ENCODE results near the gene PRRT2.
"Not testable (repeated sequence)": the region's sequence is repeated elsewhere in the genome, so short reads cannot be mapped to it uniquely, and the experiment has no call there.

PRRT2 gene

DNA sequence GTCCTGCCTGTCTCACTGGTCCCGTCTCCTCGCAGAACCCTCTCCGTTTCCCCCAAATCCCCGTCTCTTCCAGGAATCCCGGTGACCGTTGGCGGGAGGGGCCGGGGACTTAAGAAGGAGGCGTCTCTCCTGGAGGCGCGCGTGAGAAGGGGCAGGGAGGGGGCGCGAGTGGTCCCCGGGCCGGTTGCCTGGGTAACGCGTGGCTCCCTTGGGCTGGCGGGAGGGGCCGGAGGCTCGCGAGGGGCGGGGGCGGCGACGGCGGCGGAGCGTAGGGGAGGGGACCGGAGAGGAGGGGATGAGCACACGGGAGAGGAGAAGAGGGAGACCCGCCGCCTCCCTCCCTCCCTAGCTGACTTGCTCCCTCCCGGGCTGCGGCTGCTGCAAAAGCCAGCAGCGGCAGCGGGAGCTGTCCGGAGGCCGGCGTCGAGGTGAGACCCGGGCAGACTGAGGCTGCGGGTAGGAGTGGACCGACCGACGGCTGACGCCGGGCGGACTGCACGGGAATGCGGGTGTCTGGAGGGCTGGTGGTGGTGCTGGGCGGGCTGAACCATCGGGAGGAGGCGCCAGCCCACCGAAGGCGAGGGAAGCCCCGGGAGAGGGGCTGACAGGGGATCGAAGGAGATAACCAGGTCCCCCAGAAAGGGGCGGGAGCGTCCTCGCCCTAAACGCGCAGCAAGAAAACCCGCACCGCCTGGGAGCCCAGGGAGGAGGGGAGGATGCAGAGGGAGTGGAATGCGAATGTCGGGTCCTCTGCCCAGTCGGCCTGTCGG, at the start of gene PRRT2:
TSS of gene PRRT2 (plus strand) at position 298 of the 770 bp plus-strand sequence. CDS start 862 bp downstream, outside the sequence.
- DNase-seq (ENCODE audit: low read depth in 2 of 2): no peak

DNA sequence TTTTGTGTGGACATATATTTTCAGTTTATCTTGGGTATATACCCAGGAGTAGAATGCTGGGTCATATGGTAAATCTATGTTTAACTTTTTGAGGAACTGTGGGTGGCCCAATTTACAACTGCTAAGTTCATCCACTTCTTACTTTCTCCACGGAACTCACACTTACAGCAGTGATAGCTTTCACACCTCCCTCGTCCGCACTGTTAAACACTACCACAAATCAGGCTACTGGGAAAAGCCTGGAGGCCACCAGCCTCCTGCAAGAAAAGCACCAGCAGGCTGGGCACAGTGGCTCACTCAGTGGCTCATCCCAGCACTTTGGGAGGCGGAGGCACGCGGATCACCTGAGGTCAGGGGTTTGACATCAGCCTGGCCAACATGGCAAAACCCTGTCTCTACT, 48.7 kb upstream of the PRRT2 start:
- DNase-seq (ENCODE audit: low read depth in 2 of 2): no peak

DNA sequence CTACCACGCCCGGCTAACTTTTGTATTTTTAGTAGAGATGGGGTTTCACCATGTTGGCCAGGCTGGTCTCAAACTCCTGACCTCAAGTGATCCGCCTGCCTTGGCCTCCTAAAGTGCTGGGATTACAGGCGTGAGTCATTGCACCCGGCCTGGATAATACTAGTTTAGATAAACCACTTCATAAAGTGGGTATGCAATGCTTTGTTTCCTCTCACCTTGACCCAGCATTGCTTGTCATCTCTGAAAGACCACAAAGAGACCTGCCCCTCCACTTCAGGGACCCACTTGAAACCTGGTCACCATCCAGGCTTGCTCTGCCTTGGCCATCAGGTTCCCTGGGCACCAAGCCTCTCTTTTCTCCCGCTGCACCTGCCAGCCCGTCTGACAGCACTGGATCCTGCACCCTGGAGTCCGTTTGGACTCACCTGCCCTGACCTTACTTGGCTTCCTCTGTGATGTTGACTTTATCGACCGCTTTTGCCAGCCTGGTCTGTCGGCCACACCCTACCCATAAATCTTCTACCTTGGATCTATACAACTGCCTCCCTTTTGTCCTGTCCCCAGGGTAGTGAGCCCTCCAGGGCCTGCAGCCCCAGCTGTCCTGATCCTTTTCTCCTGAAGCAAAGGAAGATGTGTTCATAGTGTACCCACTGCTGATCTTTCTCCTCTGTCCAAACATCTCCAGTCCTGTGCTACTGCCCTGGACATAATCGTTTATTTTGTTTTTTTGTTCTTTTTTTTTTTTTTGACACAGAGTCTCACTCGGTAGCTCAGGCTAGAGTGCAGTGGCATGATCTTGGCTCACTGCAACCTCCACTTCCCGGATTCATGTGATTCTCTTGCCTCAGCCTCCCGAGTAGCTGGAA, 46.6 kb upstream of the PRRT2 start:
- no peak for DNase-seq (ENCODE audit: low read depth in 2 of 2)

DNA sequence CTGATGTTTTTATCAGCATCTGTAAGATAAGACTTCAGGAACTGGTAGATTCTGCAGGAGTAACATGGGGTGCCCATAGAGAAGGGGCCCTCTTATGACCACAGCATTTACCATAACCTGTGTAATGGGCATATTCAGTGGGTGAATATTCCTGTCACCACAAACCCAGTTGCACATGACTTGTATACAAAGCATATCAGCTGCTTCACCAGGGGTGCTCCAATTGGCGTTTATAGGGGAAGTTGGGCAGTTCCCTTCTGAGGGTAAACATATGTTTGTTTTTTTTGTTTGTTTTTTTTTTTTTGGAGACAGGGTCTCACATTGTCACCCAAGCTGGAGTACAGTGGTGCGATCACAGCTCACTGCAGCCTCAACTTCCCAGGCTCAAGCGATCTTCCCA, 45.4 kb upstream of the PRRT2 start:
- DNase-seq (ENCODE audit: low read depth in 2 of 2): no peak

DNA sequence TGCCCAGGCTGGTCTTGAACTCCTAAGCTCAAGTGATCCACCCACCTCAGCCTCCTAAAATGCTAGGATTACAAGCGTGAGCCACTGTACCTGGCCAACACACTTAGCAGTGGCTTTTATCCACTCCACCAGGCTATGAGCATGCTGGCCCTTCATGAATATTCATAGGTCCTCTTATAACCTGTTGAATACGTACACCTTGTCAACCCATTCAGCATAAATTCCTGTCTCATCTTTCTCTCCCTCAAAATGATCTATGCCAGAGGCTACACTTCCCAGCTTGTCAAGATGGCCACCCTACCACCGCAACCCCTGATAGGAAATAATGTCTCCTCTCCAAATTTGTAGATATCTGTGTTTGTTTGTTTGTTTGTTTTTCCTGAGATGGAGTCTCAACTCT, 44.9 kb upstream of the PRRT2 start:
- DNase-seq (ENCODE audit: low read depth in 2 of 2): no peak

DNA sequence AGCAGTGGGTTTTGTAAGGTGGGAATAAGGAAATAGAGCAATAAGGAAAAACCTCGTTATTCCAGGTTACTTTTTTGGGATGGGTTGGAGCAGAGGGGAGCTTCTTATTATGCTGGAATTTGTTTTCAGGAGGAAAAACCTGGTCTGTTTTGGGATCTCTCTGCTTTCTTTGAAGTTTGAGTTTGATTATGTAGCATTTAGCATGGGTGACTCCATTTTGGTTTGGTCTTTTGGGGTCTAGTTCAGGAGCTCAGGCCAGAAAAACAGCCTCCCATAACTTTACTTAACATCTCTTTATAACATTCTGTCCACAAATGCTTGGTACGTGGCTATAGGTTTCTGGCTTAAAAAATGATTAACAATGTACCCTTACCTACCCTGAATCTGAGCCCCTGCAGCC, 42.5 kb upstream of the PRRT2 start:
- DNase-seq (ENCODE audit: low read depth in 2 of 2): no peak

DNA sequence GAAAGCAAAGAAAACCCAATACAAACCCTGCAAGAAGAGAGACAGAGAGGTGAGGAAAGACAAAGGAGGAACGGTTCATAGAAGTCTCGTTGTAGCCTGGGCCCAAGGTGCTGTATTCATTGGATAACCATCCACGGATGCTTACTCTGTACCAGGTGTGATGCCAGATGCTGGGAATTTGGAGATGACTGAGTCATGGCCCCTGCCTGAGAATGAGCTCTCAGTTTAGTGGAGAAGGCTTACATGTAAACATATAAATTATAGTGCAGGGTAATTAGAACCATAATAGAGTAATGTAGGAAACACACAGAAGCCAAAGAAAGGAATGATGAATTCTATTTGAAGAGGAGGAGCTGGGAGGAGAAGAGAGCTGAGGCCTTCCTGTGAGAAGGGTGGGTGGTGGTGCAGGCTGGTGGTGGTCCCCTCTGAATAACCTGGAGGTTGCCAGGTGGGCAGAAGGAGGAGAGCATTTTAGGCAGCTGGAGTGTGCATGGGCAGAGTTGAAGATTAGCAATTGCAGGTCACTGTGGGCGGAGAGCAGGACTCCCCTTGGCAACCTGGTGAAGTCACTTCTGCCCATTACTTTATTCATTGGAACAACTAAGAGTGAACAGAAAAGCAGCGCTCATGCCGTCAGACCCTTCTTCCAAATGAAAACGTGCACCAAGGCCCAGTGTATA, 41.6 kb upstream of the PRRT2 start:
- no peak for DNase-seq (ENCODE audit: low read depth in 2 of 2)

DNA sequence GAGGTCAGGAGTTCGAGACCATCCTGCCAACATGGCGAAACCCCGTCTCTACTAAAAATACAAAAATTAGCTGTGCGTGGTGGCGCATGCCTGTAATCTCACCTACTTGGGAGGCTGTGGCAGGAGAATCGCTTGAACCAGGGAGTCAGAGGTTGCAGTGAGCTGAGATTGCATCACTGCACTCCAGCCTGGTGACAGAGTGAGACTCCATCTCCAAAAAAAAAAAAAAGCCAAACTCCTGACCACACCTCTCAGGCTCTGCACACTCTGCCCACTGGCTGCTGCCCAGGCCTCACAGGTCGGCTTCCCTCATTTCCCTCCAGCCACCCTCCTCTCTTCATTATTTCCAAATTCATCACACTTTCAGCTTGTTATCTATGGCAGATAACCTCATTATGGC, 39.7 kb upstream of the PRRT2 start:
- DNase-seq (ENCODE audit: low read depth in 2 of 2): not testable (repeated sequence)

DNA sequence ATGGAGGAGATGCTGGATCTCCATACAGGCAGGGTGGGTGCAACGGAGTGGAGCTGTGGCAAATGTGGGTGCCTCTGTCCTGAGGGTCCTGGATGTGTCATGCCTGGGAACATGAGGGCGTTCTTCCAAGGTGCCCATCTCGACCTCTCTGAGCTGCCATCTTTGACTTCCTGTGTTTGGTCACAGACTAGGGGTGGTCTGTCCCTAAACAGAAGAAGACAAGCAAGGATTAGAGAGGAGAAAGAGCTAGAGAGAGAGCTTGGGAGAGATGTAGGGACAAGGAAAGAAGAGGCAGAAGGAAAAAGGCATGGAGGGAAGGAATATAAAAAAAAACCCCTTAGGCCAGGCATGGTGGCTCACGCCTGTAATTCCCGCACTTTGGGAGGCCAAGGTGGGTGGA, 37.3 kb upstream of the PRRT2 start:
- no peak for DNase-seq (ENCODE audit: low read depth in 2 of 2)

DNA sequence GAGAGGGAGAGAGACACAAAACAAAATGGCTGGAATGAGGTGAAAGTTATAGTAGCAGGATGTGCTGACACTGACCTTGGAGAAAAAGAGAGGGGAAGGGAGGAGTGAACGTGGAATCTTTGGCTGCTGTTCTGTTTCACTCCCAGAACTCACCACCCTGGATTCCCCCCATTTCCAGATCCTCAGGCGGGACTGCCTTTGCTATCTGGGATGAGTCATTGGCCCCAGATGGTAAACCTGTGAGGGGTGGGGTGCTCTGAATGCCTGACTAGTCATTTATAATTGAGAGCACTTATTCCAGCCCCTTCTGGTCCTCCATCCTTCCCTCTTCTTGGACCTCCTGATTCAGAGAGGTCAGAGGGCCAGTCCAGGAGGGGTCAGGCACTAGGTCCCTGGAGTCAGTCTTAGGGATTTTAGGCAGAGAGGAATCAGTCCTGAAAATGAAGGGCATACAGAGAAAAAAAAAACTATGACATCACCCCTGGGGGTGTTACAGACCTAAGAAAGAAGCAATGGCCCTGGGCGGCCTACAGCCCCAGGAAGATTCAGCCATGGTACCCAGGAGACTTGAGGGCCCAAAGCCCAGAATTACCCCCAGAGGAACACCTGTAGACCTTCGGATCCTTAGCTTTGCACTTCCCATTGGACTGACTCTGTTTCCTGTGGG, 36.1 kb upstream of the PRRT2 start:
- no peak for DNase-seq (ENCODE audit: low read depth in 2 of 2)

DNA sequence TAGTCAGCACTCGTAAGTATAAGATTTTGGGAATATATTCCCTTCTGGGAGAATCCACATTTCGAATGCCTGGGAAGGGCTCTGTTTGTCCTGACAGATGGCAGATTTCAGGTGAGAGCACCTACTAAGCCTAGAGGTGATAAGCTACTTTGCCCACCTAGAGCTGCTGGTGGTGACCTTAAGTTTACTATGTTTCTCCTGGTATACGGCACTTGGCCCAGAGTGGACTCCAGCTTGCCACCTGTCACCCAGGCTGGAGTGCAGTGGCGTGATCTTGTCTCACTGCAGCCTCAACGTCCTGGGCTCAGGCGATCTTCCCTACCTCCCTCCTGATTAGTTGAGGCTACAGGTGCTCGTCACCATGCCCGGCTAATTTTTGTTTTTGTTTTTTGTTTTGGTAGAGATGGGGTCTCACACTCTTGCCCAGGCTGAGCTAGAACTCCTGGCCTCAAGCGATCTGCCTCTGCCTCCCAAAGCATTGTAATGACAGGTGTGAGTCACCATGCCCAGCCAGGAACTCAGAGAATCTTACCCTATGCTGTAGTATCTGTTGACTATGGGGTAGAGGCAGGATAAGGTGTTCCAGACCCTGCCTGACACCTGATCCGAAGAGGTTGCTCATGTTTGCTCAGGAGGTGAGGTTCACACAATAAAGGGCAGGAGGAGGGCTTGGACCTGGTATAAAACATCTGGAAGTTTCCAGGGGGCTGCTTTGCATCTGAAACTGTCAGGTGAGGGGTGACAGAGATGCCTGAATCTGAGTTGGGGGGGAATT, 34.2 kb upstream of the PRRT2 start, which contains the start of gene ZG16:
TSS of gene ZG16 (plus strand) at position 681 of the 775 bp plus-strand sequence. CDS start 1,011 bp downstream, outside the sequence.
- no peak for DNase-seq (ENCODE audit: low read depth in 2 of 2)

DNA sequence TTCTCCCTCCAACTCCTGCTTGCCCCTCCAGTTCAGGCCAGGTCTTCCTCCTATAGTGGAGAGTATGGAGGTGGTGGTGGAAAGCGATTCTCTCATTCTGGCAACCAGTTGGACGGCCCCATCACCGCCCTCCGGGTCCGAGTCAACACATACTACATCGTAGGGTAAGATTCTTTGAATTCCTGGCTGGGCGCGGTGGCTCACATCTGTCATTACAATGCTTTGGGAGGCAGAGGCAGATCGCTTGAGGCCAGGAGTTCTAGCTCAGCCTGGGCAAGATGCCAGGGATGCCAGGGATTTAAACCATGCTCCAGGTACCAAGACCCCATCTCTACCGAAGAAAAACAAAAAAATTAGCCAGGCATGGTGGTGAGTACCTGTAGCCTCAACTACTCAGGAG, 32.5 kb upstream of the PRRT2 start:
- DNase-seq (ENCODE audit: low read depth in 2 of 2): no peak

DNA sequence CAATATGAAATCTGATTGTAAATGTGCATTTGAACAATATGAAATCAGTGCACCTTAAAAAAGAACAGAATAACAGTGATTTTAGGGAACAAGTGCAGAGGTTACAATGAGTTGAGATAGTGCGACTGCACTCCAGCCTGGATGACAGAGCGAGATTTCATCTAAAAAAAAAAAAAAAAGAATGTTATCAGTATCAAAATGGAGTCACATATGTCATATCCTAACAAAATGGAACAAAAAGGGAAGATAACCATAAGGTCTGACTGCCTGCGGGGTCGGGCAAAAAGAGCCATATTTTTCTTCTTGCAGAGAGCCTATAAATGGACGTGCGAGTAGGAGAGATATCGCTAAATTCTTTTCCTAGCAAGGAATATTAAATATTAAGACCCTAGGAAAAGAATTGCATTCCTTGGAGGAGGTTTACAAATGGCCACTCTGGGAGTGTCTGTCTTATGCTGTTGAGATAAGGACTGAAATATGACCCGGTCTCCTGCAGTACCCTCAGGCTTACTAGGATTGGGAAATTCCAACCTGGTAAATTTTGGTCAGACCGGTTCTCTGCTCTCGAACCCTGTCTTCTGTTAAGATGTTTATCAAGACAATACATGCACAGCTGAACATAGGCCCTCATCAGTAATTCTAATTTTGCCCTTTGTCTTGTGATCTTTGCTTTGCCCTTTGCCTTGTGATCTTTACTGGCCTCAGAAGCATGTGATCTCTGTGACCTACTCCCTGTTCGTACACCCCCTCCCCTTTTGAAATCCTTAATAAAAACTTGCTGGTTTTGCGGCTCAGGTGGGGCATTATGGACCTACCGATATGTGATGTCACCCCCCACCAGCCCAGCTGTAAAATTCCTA, 28.7 kb upstream of the PRRT2 start:
- not testable (repeated sequence) for DNase-seq (ENCODE audit: low read depth in 2 of 2)

DNA sequence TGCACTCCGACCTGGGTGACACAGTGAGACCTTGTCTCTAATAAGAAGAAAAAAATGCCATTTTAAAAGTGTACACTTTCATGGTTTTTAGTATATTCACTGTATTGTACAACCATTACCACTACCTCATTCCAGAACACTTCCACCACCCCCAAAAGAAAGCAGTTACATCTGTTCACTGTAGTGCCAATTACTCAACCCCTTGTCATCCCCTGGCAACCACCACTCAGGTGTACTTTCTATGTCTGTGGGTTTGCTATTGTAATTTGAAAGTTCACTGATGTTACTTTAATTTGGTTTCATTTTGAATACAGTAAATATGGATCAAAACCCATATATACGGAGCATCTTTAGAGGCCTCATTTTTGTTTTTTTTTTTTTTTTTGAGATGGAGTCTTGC, 27.8 kb upstream of the PRRT2 start:
- DNase-seq (ENCODE audit: low read depth in 2 of 2): peak; percentile 22 to 24

DNA sequence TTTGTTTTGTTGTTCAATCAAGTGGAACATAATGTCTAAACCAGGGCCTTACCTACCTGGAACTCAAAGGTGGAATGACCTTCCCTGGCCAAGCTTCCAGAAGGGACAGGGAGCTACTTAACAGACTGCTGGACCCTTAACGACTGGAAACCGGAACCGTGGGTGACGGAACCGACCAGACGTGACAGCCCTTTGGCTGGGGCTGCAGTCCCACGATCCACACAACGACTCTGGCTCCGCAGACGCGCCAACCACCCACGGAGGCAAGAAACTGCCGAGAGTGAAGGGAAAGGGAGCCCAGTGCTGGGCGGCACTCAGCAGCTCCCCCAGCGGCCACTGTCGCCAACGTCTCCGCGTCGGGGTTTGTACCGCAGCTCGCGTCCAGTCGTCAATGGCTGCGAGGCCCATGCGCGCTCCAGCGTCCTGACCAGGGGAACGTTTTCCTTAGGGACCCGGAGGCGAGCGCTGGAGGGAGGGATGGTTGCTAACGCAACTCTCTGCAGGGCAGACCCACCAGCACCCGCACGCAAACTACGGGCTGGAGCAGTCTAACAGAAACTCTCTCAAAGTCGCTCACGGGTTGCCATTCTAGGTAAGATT, 27.0 kb upstream of the PRRT2 start:
- DNase-seq (ENCODE audit: low read depth in 2 of 2): peak; percentile 52 to 73

DNA sequence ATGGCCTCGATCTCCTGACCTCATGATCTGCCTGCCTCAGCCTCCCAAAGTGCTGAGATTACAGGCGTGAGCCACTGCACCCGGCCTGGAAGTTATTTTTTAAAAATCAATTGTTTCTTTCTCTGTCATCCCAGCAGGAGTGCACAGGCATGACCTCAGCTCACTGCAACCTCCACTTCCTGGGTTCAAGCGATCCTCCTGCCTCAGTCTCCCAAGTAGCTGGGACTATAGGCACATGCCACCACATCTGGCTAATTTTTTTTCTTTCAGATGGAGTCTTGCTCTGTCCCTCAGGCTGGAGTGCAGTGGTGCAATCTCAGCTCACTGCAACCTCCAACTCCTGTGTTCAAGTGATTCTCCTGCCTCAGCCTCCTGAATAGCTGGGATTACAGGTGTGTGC, 24.8 kb upstream of the PRRT2 start:
- not testable (repeated sequence) for DNase-seq (ENCODE audit: low read depth in 2 of 2)

DNA sequence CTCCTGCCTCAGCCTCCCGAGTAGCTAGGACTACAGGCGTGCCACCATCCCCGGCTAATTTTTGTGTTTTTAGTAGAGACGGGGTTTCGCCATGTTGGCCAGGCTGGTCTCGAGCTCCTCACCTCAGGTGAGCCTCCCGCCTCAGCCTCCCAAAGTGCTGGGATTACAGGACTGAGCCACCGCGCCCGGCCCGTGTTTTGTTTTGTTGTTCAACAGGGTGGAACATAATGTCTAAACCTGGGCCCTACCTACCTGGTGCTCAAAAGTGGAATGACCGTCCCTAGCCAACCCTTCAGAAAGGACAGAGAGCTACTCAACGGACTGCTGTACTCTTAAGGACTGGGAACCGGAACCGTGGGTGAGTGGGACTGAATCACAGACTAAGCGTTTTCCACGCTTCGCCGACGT, 22.2 kb upstream of the PRRT2 start:
- no peak for DNase-seq (ENCODE audit: low read depth in 2 of 2)

DNA sequence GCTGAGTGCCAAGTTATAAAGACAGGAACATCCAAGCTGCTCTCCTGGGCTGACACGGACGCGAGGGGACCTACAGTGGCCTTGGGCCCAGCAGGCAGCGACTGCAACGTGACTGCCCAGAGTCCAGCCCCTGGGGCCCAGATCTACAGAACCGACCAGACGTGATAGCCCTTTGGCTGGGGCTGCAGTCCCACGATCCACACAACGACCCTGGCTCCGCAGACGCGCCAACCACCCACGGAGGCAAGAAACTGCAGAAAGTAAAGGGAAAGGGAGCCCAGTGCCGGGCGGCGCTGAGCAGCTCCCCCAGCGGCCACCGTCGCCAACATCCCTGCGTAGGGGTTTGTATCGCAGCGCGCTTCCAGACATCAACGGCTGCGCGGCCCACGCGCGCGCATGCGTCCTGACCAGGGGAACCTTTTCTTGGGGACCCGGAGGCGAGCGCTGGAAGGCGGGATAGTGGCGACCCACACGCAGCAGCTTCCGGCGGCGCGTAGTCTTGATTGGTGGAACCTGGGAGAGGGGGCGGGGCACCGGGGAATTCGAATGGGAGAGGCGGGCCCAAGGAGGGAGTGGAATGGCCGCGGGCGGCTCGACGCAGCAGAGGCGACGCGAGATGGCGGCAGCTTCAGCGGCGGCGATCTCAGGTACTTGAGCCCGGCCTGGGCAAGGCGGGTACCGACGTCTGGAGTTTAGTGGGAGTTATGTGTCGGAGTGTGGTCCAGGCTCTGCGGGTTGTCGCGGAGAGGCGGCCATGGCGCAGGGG, 21.6 kb upstream of the PRRT2 start, which contains the start of gene KIF22:
TSS of gene KIF22 (plus strand) at position 569 of the 766 bp plus-strand sequence. CDS start at position 578, 9 bp downstream.
- DNase-seq (ENCODE audit: low read depth in 2 of 2): peak; percentile 99 to 100

Measured in stimulated activated CD4-positive, alpha-beta T cell treated with anti-CD3 and anti-CD28 coated beads, Interleukin-15, amount 100 ng/mL, for 48 hours (primary cell).